HG02981 (cell line): ENCODE data around the gene TMTC1.
"Not testable (repeated sequence)": the region's sequence is repeated elsewhere in the genome, so short reads cannot be mapped to it uniquely, and the experiment has no call there.

Source experiments
- ATAC-seq: cut with Tn5 transposase; IDR thresholded peaks from one replicate; pipeline ENCODE4 v1.9.1; 2021; ENCODE audit warnings: mild to moderate bottlenecking, moderate library complexity; ENCODE audit not compliant: unreplicated experiment

Gene TMTC1

GRCh38 chr12:29673346-29673745 lies 110.4 kb downstream of the TMTC1 start:
- ATAC-seq = no peak

- ATAC-seq = no peak
These were observed 111.2 kb downstream of the TMTC1 start for GRCh38 chr12:29672580-29672979.

- no peak for ATAC-seq
These were observed 112.0 kb downstream of the TMTC1 start for GRCh38 chr12:29671742-29672141.

DNA sequence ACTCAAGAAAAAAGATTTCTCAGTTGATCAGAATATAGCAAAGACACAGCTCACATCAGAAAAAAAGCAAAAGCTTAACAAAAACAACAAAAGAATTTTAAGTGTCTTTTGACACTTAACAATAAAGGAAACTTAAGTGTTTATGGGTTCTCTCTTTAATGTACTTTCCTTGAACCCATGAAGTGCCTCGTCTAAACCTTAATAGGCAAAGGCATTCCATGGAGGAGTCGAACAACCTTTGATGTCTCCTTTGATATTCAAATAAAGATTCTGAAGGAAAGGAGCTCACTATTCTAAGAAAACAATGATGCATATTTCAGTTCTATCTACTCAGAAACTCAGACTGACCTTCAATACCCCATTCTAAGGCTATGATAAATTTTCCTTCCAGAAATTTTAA lies 116.7 kb downstream of the TMTC1 start:
- no peak for ATAC-seq

- no peak for ATAC-seq
These were observed 118.6 kb downstream of the TMTC1 start for GRCh38 chr12:29665107-29665506.

DNA sequence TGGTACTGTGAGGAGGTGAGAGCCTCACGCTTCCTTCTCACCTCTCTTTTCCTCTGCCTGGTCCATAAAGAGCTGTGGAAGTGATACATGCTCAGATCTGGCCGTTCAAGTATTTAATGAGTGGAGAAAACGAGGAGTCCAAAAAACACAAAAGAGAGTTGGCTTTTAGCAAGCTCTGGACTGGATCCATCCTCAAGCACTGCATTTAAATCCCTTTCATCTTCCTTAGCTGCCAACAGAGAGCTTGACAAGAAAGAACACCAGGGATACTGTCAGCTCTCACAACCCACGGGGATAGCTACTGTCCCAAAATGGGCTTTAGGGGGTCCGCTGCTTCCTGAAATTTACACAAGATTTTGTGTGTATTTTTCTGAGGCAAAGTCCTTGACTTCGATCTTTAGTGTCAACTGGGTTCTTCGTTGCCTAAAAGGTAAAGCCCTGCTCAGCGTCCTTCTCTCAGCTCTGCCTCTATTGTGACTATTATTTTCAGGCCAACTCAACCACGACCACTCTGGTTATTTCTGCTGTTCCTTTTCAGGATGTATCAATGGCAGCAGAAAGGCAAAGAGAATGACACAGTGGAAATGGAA lies 120.9 kb downstream of the TMTC1 start:
- no peak for ATAC-seq

DNA sequence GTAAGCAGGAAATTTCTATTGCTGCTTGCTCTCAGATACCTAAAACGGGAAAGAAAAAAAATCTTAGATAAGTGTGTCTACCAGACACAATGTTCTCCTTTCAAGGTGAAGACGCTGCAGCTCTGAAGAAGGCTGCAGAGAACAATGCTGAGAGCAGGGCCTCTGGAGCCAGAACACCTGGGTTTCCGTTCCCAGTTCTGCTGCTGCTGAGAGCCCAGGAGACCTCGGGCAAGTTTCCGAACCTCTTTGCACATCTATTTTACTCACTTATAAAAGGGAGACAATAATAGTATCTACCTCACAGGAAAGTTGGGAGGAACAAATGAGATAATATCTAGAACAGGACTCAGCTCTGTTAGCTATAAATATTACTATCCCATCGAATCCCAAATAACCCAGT lies 122.9 kb downstream of the TMTC1 start:
- ATAC-seq = no peak

DNA sequence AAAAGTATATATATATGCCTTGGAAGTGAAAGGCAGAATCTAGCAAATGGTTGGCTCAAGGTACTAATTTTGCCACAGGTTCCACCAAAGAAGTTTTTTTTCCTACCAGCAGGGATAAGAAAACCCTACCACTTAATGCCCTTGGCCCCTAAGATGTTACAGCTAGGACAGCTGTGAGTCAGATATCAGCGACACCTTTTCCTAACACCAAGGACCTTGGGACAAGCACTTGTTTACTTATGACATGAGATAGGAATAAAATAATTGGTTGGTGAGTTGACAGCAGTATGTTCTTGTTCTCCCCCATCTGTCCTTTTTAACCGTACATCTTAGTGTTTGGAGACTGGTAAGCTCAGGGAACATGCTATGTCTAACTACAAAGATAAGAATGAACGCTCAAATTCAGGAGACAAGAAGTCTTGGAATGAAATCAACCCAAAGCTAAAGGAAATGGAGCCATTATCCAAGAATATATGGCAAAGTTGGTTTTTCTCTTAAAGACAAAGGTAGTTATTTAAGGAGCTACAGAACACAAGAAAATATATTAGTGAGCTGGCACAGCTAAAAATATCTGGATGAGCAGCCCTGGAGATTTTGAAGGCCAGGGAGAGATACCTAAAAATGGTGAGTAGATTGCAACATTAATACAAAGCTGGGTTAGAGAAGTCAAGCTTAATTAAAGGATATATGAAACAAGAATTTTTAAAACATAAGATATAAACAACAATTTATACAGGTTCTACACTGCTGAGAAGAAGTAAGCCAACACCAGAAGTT lies 126.8 kb downstream of the TMTC1 start:
- ATAC-seq = no peak

DNA sequence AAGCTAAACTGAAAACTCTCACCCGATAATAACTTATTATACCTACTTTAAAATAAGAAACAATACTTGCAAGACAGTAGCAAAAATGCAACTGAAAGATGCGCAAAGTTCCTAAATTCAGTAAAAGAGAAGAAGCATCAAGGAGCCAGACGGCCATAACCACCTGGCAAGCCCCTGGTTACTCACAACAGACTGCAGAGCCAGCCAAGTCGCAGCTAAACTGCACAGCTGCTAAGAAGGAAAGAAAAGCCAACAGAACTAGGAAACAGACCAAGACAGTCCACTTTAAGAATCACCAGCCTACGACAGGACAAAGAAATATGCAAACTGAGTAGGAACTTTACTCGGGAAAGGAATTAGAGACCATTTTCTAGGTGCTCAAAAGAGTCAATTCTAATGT lies 127.9 kb downstream of the TMTC1 start:
- no peak for ATAC-seq

GRCh38 chr12:29653286-29653685 lies 130.5 kb downstream of the TMTC1 start:
- no peak for ATAC-seq

DNA sequence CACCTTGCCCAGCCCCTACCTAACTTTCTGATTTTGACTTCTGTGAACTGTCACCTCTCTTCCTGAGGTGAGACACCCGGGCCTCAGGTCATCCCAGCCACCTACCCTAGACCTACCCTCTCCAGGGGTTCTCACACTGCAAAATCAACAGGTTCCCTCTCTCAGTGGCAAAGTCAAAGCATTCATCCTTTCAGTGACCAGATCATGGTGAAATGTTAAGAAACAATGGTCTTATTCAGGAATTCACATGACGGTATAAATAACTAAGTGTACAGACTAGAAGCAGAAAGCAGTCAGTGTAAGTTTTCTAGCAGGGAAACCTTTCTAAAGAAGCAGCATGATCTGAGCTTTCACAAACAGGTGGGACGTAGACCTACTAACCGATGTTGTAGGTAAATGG lies 133.4 kb downstream of the TMTC1 start:
- ATAC-seq = no peak

- ATAC-seq = no peak
These were observed 134.0 kb downstream of the TMTC1 start for GRCh38 chr12:29649722-29650121.

- ATAC-seq = no peak
These were observed 139.1 kb downstream of the TMTC1 start for GRCh38 chr12:29644536-29645162.

DNA sequence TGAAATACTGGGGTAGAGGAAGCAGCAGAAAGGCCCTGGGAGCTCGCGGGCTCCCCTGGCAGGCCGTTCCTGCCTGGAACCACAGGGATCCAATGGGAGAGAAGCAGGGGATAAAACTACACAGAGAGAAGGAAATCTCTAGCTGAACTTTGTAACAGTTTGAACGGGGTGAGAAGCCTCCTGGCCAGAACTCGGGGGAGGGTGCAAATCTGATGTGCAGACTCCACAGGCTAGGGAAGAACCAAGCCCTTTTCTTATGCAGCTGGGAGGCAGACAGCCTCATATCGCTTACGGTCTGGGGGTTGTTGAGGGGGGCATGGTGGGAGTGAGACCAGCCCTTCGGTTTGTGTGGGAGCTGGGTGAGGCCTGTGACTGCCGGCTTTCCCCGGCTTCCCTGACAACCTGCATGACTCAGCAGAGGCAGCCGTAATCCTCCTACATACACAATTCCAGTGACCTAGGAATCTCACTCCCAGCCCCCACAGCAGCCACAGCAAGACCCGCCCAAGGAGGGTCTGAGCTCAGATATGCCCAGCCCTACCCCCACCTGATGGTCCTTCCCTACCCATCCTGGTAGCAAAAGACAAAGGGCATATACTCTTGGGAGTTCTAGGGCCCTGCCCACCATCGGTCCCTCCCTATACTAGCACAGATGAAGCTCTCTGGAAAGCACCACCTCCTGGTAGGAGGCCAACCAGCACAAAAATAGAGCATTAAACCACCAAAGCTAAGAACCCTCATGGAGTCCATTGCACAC lies 143.0 kb downstream of the TMTC1 start:
- no peak for ATAC-seq

DNA sequence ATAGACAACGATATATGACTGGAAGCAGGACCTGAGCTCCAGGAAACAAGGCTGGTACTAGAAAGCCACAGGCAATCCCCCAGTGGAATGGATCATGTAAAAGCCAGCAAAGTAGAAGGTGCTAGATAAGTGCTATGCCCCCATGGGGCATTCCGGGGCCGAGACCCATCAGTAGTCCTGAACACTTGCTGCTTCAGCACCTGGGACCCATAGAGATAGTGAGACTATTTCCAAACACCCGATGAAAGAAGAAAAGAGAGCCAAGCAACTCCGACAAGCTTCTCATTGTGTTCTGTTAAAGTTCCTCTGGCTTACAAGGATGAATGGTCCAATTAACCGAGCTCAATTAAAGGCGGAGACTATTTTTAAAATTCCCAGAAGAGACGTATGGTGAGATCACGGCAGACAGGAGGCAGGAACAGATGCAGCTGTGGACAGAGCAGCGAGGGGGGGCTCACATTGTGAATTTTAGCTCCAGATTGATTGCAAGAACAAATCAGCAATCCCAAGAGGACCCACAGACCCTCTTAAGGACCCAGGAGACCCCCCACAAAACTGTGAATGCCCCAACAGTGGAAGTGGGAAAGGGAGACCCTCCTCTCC lies 143.7 kb downstream of the TMTC1 start:
- no peak for ATAC-seq

DNA sequence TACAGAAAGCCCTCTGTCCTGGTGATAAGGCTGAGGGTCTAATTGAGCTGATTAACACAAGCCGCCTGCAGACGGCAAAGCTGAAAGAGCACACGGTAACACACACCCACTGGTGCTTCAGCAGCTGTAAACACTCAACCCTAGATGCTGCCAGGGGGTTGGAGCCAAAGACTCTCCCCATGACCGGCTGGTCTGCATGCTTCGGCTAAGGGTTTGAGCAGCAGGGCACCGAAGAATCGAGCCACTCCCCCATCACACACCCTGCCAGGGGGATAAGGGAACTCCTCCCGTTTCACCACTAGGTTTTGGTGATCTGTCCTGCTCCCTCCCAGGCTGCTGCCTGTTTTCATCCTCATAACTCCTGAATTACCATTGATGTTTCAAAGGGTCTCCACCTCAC lies 145.2 kb downstream of the TMTC1 start:
- no peak for ATAC-seq

- ATAC-seq = no peak
These were observed 149.7 kb downstream of the TMTC1 start for GRCh38 chr12:29634057-29634456.

GRCh38 chr12:29630164-29630563 lies 153.6 kb downstream of the TMTC1 start:
- not testable (repeated sequence) for ATAC-seq

DNA sequence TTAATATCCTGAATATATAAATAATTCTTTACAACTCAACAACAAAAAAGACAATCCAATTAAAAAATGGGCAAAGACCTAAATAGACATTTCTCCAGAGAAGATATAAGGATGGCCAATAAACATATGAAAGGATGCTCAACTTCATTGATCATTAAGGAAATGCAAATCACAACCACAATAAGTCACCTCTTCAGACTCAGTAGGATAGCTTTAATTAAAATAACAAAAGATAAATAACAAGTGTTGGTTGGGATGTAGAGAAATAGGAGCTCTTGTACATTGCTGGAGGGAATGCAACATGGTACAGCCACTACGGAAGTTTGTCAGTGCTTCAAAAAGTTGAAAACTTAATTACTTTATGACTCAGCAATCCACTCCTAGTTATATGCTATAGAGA lies 156.5 kb downstream of the TMTC1 start:
- no peak for ATAC-seq

GRCh38 chr12:29625359-29625953 lies 158.3 kb downstream of the TMTC1 start:
- ATAC-seq = no peak

DNA sequence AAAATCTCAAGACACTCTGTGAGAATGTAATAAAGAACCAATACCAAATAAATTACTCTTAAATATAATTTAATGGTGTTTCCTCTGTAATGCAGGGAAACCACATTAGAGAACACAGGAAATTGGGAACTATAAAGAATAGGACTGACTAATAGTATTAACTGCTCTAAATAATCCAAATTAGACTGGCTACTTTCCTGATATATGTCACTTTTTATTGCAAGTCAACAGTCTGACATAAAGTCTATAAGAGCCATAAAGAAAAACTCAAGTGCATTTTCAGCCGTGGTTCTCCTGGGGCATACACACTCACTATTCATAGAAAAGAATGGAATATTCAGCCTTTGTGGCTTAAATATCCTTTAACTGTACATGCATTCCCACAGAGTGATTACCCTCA lies 161.5 kb downstream of the TMTC1 start:
- ATAC-seq = no peak
